DMS153 treated with DMSO at 0.1 percent for 48 hours (cell line): ENCODE results near the gene FBLN1.

Source experiments
- DNase-seq: peaks from one replicate; lab custom pipeline; 2025; ENCODE audit not compliant: unreplicated experiment; lab: John Stamatoyannopoulos, UW

Gene FBLN1

DNA sequence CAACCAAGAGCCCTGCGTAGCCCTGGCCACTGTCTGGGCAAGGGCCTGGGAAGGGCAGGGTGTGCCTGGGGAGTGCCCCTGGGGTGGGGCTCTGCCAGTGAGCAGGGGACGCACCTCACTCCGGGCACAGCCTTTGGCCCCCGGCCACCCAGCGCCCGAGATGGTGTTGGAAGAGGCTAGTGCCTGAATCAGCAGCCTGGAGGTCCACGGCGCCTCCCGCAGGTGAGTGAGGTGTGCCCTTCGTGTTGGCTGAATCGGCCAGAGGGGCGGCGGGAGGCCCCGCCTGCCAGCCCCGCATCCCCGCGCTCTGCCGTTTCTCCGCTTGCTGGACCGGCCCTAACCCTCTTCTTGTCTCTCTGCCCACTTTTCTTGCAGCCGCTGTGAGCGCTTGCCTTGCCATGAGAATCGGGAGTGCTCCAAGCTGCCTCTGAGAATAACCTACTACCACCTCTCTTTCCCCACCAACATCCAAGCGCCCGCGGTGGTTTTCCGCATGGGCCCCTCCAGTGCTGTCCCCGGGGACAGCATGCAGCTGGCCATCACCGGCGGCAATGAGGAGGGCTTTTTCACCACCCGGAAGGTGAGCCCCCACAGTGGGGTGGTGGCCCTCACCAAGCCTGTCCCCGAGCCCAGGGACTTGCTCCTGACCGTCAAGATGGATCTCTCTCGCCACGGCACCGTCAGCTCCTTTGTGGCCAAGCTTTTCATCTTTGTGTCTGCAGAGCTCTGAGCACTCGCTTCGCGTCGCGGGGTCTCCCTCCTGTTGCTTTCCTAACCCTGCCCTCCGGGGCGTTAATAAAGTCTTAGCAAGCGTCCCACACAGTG lies 60.1 kb downstream of the FBLN1 start:
- no peak for DNase-seq

DNA sequence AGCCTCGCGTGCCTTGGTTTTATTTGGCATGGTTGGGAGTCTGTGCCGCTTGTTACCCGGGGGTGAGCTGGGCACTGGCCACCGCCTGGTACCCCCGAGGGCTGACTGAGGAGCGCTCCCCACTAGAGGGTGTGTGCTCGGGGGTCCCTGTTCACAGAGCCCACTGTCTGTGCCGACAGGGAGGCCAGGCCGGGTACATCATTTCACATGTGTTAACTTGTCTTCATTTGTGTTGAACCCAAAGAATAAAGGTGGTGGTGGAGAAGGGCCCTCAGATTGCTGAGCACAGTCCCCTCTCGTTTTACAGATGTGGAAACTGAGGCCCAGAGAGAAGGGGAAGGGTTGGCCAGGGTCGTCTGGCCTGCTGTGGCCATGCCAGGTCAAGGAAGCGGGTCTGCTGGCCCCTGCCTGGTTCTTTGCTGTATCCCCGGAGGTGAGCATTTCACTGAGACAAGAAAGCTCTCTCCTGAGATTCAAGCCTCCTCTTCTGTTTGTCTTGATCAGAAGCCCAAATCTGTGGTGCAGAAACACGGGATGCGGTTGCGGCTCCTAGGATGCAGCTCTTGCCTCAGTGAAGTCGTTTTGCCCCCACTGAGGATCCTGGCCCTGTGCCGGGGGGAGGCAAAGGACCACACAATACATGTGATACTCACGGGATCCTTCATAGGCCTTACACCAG lies 60.8 kb downstream of the FBLN1 start:
- no peak for DNase-seq

DNA sequence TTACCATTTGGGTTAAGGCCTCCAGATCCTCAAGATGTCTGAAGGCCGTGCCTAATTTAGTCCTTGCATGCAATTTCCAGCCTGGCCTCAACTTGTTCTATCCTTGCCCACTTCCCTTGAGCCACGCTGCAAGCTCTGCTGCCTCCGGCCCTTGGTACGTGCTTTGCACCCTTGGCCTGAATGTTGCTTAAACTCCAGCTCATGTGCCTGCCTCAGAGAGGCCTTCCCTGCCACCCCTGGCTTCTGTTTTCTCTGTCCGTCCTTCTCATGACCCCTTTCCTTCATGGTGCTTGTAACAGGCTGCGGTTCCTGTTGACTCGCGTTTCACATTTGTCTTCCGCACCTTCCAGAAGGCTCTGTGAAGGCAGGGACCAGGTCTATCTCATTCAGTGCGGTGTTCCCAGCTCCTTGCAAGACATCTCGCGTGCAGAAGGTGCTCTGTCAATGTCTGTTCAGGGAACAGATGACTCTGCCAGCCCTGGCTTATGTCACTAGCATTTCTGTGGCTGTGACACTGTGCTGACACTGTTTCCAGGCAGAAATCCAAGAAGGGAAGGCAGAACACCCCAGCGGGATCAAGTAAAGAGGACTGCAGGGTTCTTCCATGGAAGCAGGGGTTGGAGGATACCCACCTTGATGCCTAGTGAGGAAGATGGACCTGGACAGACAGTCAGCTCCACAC lies 61.8 kb downstream of the FBLN1 start:
- DNase-seq: no peak

DNA sequence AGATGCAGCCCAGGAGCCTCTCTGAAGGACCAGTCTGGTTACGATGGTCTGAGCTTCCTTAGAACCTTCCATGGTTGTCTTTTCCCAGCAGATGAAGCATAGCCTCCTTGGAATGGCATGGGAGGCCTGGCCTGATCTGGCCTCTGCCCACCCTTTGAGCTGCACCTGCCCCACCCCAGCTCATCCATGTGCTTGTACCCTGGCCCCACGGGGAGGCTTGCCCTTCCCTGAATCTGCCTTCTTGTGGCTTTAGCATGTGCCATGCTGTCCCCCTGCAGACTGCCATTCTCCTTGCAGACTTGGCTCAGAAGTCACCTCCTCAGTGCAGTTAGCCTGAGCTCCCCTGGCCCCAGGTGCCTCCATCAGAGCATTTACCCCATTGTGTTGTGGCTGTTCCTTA lies 62.5 kb downstream of the FBLN1 start:
- DNase-seq: no peak

DNA sequence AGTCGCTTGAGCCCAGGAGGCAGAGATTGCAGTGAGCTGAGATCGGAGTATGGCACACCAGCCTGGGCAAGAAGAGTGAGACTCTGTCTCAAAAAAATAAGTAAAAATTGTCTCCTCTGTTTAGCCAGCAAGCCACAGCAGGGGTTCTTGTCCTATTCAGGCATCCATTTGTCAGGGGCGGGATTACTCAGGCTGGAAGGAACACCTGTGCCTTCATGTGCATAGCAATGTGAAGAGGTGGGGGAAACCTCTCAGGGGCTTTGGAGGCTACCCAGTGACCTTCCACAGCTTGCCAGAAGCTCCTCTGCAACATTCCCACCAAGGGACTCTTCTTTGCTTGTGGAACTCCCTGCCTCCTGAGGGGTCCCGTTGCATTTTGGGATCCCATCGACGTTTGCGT lies 63.3 kb downstream of the FBLN1 start:
- DNase-seq: no peak

DNA sequence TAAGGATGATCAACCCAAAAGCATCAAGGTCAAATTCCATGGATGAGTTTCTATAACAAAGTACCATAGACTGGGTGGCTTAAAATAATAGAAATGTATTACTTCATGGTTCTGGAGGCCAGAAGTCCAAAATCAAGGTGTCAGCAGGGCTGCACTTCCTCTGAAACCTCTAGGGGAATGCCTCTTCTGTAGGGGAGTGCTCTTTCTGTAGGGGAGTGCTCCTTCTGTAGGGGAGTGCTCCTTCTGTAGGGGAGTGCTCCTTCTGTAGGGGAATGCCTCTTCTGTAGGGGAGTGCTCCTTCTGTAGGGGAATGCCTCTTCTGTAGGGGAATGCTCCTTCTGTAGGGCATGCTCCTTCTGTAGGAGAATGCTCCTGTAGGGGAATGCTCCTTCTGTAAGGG lies 65.5 kb downstream of the FBLN1 start:
- DNase-seq: no peak

DNA sequence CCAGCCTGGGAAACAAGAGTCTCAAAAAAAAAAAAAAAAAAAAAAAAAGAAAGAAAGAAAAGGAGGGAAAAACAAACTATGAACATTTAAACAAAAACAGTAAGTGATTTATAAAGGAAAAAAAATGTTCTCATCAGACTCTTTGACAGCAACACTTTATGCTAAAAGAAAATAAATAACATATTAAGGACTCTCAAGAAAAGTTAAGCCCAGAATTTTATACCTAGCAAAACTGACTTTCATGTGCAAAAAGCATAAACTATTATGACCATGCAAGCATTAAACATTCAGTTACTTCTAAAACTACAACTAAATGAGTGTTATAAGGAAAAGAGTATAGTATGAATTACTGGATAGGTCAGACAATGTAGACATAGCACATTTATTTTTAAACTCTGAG lies 68.4 kb downstream of the FBLN1 start:
- DNase-seq: no peak

DNA sequence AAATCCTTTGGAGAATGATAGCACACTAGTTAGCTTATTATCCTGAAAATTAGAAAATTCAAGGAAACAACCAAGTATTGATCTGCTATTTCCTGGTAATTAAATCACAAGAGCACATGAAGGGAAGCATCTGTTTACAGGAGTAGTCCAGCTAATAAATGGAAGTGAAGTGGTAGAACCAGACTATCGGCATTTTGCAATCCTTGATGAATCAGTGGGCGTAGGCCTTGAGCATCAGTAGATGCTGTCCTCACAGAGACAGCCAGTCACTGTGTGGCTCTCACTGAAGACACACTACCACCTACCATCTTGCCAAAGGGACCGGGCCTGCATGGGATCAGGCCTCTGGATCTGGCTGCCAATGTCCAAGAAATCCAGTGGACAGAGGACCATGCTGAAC lies 69.8 kb downstream of the FBLN1 start:
- no peak for DNase-seq

DNA sequence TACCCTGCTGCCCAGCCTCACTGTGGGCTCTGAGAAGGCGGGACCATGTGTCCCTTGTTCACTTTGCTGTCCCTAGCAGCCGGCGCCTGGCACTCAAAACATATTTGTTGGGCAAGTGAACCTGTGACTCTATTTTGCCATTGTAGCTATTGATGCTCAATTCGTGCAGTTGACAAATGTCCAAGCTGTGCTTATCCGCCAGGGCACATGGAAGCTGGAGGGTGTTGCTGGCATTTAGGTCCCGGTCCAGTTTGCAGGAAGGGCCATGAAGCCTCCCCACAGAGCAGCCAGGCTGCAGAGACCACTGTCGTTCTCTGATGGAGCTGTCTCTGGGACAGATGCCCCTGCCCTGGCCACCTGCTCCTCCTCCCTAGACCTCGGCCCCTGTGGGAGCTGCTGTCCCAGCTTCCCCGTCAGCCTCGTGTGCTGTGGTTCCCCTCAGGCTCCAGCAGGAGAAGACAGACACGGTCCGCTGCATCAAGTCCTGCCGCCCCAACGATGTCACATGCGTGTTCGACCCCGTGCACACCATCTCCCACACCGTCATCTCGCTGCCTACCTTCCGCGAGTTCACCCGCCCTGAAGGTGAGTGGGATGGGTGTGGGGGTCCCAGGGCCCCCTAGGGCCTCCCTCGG lies 71.5 kb downstream of the FBLN1 start:
- no peak for DNase-seq

DNA sequence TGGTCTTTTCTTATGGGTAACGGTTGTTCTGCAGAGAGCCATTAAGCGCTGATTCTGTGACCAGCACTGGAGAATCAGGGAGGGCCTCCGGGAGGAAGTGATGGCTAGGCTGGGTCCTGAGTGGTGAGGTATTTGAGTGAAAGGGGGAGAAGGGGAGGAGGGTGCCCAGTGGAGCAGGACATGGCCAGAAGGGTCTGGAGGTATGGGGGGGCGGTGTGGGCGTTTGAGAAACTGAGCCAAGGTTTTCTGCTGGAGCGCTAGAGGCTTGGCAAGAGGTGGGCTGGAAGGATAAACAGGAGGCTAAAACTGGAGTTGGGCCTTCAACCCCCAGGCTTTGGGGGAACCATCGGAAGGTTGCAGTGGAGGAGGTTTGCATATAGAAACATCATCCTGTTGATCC lies 72.5 kb downstream of the FBLN1 start:
- no peak for DNase-seq

DNA sequence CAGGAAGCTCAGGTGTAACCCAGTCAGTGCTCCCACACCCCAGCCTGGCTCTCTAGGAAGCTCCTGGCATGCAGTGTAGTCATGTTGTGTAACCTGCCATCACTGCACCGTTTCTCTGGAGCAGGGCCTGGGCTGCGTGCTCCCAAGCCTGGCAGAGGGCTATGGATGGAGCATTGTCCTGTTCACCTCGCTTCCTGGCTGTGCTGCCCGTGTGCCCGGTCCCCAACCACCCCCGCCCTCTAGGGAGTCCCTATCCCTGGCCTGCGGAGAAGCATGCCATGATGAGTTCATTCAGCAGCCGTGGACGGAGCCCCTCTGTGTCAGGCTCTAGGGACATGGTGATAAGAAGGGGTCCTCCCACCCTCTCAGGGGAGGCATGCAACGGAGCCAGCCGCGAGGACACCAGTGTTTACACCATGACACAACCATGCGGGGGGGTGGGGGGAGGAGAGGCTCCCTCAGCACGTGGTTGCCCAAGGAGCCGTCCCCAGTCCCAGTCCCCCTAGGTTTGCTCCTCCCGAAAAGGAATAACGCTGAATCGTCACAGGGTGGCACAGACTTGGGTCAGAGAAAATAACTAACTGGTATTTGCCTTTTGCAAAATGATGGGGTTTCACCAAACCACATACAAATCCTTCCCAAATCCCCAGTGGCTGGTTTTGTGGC lies 73.1 kb downstream of the FBLN1 start:
- no peak for DNase-seq

DNA sequence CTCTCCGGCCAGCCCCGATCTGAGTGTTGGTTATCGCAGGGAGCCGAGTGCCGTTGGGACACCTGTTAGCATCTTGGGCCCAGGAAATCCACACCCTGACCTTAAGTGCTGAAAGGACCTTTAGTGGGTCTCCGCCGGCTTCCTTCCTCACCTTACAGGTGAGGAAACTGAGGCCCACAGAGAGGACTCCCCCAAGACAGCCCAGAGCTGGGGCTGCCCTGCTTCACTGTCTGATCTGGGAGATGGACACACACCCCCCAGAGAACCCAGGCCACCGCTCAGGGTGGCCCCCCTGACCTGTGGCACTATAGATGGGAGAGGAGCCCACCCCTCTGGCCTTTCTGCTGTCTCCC lies 73.6 kb downstream of the FBLN1 start:
- DNase-seq: no peak

DNA sequence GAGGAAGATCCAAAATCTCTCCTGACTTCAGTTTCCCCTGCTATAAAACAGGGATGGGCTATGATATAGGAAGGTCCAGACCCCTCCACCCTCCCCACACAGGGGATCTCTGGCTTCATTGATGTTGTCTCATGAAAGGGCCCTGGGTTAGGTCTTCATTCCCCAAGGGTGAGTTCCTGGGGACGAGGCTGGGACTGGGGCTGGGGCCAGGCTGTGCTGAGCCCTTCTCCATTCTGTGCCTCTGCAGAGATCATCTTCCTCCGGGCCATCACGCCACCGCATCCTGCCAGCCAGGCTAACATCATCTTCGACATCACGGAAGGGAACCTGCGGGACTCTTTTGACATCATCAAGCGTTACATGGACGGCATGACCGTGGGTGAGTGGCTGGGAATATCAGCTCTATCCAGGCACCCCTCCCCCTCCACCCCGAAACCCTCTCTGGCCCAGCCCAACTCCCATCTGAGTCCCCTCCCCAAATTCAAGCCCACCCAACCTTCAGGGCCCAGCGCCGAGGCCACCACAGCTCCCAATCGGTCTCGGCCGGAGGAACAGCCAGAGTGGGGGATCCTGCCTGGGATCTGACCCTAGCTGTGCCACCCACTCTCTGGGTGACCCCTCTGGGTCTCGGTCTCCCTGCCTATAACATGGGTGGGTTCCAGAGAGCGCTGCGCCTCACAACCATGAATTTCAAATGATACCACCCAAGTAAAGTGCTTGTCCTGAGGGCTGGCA lies 74.2 kb downstream of the FBLN1 start:
- DNase-seq: no peak

DNA sequence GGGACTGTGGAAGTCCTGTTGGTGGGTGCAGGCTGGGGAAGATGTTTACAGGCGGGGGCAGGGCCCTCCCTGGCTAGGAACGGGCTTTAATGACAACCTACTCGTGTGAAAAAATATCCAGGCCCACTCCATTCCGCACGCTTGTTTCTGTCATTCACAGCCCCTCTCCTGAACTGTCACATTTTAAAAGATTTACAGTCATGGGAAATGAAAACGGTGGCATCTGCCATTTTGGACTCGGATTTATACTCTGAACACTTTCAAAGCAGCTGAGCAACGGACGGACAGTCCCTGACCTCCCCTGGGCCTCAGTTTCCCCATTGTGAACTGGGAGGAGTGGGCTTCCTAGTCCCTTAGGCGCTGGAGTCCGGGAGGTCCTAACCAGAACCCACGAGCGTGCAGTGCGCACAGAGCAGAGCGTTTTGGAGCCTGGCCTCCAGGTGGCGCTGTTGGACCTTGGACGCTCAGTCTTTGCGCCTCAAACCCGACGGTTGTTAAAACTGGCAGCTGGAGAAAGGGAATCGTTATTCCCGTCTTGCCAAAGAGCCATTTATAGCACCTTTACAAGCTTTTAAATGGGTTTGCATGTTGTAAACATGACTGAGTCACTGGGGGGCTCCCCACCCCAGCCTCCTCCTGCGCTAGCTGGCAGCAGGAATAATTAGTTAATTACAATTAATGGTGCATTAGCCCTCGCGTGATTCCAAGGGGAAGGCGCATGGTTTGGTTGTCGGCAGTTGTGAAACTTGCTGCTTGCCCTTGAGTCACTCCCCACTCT lies 75.3 kb downstream of the FBLN1 start:
- peak; percentile 82 for DNase-seq

DNA sequence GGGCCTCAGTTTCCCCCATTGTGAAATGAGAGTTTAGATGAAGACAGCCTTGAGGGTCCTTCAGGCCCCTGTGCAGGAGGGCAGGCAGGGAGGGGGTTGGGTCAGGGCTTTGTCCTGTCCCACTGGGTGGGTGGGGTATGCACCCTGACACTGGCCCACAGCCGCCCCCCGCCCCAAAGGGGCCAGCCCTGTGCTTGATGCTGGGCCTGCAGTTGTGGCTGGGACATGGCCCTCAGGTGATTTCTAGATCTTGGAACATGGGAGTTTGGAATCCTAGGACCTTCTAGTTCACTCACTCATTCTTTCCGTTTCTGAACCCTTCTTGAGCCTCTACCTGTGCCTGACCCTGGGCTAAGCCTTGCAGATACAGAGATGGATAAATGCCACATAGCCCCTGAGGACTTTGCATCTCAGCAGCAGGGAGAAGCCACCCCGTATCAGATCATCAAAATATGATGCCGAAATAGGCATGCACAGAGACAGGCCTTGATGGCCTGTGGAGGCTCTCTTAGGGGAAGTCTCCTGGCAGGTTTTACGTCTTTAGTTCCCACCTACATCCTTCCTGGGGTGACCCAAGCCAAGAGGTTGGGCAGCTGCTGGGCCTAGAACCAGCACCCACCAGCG lies 76.0 kb downstream of the FBLN1 start:
- DNase-seq: no peak

DNA sequence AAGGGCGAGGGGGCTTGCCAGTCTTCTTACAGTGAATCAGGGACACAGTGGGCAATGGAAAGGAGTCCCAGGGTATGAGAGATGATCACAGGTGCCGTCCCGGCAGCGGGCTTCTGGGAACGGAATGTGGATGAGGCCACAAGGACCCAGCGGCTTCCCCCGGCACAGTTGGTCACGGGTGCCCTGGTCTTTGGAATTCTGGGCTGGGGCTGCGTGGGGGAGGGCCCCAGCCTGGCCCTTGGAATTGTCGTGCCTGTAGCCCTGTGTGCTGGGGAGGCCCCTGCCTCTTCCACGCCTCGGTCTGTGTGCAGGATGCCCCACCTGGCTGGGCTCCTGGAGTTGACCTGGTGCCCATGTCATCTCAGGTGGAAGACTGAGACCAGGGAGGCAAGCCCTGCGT lies 76.6 kb downstream of the FBLN1 start:
- DNase-seq: no peak

DNA sequence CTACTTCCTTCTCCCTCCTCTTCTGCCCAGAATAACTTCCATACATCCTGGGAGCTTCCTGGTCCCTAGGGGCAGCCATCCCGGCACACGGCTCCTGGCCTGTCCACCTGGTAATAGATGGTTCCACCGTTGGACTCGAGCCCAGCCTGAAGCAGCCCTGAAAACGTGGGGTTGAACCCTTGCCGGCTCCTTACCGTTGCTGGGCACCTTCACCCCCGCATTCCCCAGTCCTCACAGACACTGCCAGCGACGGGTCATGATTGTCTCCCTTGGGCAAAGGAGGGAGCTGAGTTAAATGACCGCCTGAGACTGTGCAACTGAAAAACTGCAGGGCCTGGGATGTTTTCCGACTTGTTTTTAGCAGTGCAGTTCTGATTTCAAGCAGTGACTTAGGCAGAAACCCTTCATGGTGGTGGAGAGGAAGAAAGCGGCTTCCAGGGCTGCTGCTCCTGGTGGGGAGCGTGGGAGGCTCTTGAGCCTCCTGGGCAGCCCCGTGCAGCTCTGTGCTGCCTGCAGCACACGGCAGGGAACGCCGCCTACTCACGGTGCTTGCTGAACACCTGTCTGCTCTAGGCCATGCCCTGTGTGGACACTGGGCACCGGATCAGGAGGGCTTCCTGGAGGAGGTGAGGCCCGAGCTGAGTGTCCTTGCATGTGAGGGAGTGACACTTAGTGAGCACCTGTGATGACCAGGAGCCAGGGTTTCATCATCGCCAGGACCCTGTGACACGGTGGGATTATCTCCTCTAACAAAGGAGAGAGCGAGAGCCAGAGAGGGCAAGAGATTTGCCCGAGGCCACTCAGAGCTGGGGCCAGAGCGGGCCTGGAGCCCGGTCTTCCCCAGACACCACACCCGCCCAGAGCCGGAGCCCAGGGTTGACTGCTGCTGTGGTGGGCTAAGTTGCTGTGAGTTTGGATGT lies 77.4 kb downstream of the FBLN1 start:
- DNase-seq: no peak

DNA sequence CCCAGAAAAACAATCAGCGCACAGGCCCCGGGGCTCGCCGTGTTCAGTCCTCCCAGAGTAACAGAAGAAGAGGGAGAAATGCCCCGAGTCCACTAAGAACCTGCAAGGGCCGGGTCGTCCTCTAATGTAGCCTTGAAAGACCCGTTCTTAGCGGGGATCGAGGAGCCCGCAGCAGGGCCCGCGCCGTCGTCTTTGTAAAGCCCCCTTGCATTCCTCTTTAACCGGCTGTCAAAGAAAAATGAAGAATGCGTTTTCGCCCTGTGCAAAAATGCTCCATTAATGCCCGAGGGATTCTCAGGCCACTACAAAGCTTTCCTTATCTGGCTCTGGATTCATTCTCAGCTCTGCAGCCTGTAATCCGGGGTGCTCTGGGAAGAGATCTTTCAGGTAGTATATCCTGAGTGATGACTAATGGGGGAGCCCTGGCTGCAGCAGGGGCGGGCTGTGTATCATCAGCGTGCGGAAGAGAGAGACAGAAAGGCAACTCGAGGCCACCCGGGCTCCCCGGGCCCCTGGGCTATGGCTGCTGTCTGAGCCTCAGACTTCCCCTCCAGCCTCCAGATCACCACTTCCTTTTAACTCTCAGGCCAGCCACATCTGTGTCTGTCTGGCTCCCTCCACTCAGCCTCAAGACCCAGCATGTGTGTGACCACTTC lies 78.2 kb downstream of the FBLN1 start:
- DNase-seq: no peak
